Thyroid gland (tissue), 4 donors: ENCODE measurements around the gene HEPHL1.

Experiments used
- CTCF ChIP-seq, 6 experiments: fragments of 200-600 bp in 3 of 6; fragments of 450-650 bp in 3 of 6; sonication (generic) in 3 of 6; IDR thresholded peaks; one replicate each; pipeline ENCODE4 v1.5.1; 2016 to 2019; ENCODE audit warnings: antibody characterized with exemption in 6 of 6, mild to moderate bottlenecking in 2 of 6, inconsistent platforms in 1 of 6, moderate library complexity in 1 of 6
- POLR2A ChIP-seq, 2 donors: fragments of 450-650 bp; IDR thresholded peaks; one replicate each; pipeline ENCODE4 v1.6.1; 2017; ENCODE audit warnings: antibody characterized with exemption in 2 of 2, mild to moderate bottlenecking in 2 of 2, moderate library complexity in 1 of 2

GRCh38 chr11:94060401-94060800, 39.2 kb downstream of the HEPHL1 start:
- TF ChIP-seq CTCF (IDR thresholded peaks at IDR 0.05): no peak
- no peak for TF ChIP-seq POLR2A (IDR thresholded peaks at IDR 0.05)
